Measurements from ENCODE around the gene PADI3. TPM values are rescaled to one million over a fixed set of nuclear protein-coding genes. Genes with fewer than 3 reads are reported as not detected.

The PADI3 gene
- total RNA-seq, 4 donors from 2014 or later, result 0.20 to 0.31 TPM; not detected in 2

DNA sequence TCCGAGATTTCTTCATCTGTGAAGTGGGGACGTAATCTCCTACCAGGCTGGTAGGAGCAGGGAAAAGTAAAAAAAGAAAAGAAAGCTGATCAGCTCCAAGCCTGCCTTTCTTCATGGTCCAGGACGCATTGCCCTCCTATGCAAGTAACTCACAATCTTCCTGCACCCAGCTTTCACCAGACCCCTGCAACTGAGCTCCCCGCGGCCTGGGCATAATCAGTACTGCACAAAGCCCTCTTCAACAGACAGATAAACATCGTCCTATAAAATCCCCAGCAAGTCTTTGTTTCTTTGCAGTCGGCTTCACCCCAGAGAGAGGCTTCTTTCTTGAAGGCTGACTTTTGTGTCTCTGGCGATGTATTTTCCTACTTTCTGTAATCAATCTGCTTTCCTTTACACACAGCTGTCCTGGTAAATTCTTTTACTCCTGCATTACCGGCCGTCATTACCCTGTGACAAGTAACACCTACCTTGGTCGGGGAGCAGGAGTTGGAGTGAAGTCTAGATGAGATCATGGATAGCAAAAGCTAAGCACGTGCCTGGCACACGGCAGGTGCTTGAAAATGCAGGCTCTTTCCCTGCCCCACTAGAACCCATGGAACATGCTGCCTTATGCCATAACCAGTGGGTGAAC, 35.6 kb upstream of the PADI3 start:
- Histone ChIP-seq H3K4me3 (no peak overlapping the region), H3K36me3 (no peaks in the 10 kb centered on the region), H3K4me1 (no peaks in the 10 kb centered on the region), H3K9me3 (no peaks in the 10 kb centered on the region), H3K27me3 (peaks cover 78% of the 10 kb centered on the region), H3K27ac (no peak overlapping the region)
- TF ChIP-seq POLR2AphosphoS5 (IDR thresholded peaks at IDR 0.05), result no peak
- TF ChIP-seq EP300 (IDR thresholded peaks at IDR 0.05), result no peak
- no peak for TF ChIP-seq CTCF (IDR thresholded peaks at IDR 0.05)
- no peak for TF ChIP-seq POLR2A (IDR thresholded peaks at IDR 0.05)
- WGBS, 2 donors (ENCODE audit: low coverage in 1 of 2), result 33 to 55% methylated on average over 8 to 10 of the region's 13 CpGs
- ATAC-seq, result no peak

DNA sequence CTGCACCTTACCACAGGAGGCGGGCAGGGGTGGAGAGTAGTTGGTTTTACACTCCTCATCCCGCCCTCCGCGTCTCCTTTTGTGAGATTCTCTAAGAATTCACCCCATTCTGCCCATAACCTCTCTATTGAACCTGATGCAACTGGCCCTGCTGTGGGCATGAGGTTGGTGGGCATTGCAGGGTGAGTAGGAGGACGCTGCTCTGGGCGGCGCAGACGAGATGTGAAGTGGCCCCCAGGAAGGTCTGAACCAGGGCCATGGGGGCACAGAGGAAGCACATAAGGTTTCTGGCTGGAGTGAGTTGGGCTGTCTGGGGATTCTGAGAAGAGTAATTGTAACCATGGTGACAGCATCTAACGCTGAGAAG, 35.1 kb upstream of the PADI3 start:
- TF ChIP-seq CTCF (IDR thresholded peaks at IDR 0.05) (no peak), EP300 (IDR thresholded peaks at IDR 0.05) (no peak), POLR2A (IDR thresholded peaks at IDR 0.05) (no peak), POLR2AphosphoS5 (IDR thresholded peaks at IDR 0.05) (no peak)
- 60 to 94% methylated on average over 1 to 3 of the region's 9 CpGs for WGBS, 2 donors (ENCODE audit: low coverage in 1 of 2)
- no peak overlapping the region for H3K4me3 ChIP-seq
- no peaks in the 10 kb centered on the region for H3K4me1 ChIP-seq
- H3K27ac ChIP-seq, result no peak overlapping the region
- no peaks in the 10 kb centered on the region for H3K36me3 ChIP-seq
- no peaks in the 10 kb centered on the region for H3K9me3 ChIP-seq
- H3K27me3 ChIP-seq, result peaks cover 83% of the 10 kb centered on the region
- ATAC-seq, result no peak

DNA sequence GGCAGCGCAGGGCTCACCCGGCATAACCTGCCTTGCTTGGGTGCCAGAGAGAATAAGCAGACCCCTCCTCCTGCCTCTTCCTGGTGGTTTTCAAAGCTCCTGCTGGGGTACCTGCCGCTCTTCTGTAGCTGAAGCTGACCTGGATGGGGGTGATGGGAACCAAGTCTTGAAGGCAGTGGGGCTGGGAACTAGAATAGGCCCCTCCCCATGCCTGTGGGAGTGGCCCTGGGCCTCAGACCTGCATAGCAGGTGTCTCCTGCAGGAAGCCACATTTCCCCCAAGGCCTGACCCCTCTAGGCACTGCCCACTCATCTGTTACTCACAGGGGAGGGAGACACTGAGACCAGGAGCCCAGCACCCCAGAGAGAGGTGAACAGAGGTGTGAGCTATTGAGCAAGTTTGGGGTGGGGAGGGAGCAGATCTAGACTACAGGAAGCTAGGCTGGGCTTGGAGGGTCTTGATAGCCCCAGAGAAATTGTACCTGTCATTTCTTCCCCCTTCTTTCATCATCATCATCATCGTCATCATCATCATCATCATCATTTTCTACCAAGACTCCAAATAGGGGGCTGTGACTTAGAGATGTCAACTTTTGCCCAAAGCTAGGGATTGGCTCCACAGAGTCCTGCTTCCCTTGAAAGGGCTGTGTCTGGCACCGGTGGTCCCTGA, 33.9 kb upstream of the PADI3 start:
- H3K27me3 ChIP-seq, result peaks cover 95% of the 10 kb centered on the region
- no peak overlapping the region for H3K4me3 ChIP-seq
- H3K4me1 ChIP-seq, result no peaks in the 10 kb centered on the region
- no peaks in the 10 kb centered on the region for H3K9me3 ChIP-seq
- WGBS, 2 donors (ENCODE audit: low coverage in 1 of 2), result 87% methylated on average over 3 of the region's 5 CpGs; no CpG with 5 or more reads in 1 of the 2 donors
- no peak overlapping the region for H3K27ac ChIP-seq
- H3K36me3 ChIP-seq, result no peaks in the 10 kb centered on the region
- no peak for TF ChIP-seq EP300 (IDR thresholded peaks at IDR 0.05)
- no peak for TF ChIP-seq POLR2AphosphoS5 (IDR thresholded peaks at IDR 0.05)
- no peak for TF ChIP-seq POLR2A (IDR thresholded peaks at IDR 0.05)
- no peak for TF ChIP-seq CTCF (IDR thresholded peaks at IDR 0.05)
- ATAC-seq, result no peak

- TF ChIP-seq CTCF (IDR thresholded peaks at IDR 0.05) (no peak), EP300 (IDR thresholded peaks at IDR 0.05) (no peak), POLR2A (IDR thresholded peaks at IDR 0.05) (no peak), POLR2AphosphoS5 (IDR thresholded peaks at IDR 0.05) (no peak)
- Histone ChIP-seq H3K36me3 (no peaks in the 10 kb centered on the region), H3K4me3 (no peak overlapping the region), H3K4me1 (no peaks in the 10 kb centered on the region), H3K27me3 (peaks cover 99% of the 10 kb centered on the region), H3K9me3 (no peaks in the 10 kb centered on the region), H3K27ac (no peak overlapping the region)
- ATAC-seq, result no peak
- WGBS, 2 donors (ENCODE audit: low coverage in 1 of 2), result 94 to 100% methylated on average over 1 to 3 of the region's 6 CpGs
These were observed 33.4 kb upstream of the PADI3 start for GRCh38 chr1:17215545-17215890.

GRCh38 chr1:17216078-17216477, 32.8 kb upstream of the PADI3 start:
- Histone ChIP-seq H3K27ac (no peak overlapping the region), H3K36me3 (no peaks in the 10 kb centered on the region), H3K4me1 (no peaks in the 10 kb centered on the region), H3K4me3 (no peak overlapping the region), H3K27me3 (peaks cover 99% of the 10 kb centered on the region), H3K9me3 (no peaks in the 10 kb centered on the region)
- ATAC-seq, result no peak
- WGBS, 2 donors (ENCODE audit: low coverage in 1 of 2), result 36 to 62% methylated on average over 3 to 5 of the region's 5 CpGs
- no peak for TF ChIP-seq CTCF (IDR thresholded peaks at IDR 0.05)
- no peak for TF ChIP-seq POLR2AphosphoS5 (IDR thresholded peaks at IDR 0.05)
- no peak for TF ChIP-seq EP300 (IDR thresholded peaks at IDR 0.05)
- no peak for TF ChIP-seq POLR2A (IDR thresholded peaks at IDR 0.05)
